Spleen (tissue), 3 donors: ENCODE data around the gene ARSG.

Source experiments
- POLR2A ChIP-seq, 3 donors: fragments of 450-650 bp; IDR thresholded peaks; one replicate each; pipeline ENCODE4 v1.5.1; 2017; ENCODE audit warnings: antibody characterized with exemption in 3 of 3, mild to moderate bottlenecking in 1 of 3
- POLR2AphosphoS5 ChIP-seq, 3 donors: sonication (generic); formaldehyde crosslinking; IDR thresholded peaks; one replicate each; pipeline ENCODE4 v1.5.1; 2017; ENCODE audit warnings: antibody characterized with exemption in 3 of 3

GRCh38 chr17:68449021-68449739 is 157.9 kb downstream of the ARSG start:
- TF ChIP-seq POLR2A (IDR thresholded peaks at IDR 0.05) = no peak
- no peak for TF ChIP-seq POLR2AphosphoS5 (IDR thresholded peaks at IDR 0.05)
